HG03432 (cell line): ENCODE results near the gene LGMN.
"Not testable (repeated sequence)": the region's sequence is repeated elsewhere in the genome, so short reads cannot be mapped to it uniquely, and the experiment has no call there.

Experiments
- ATAC-seq: cut with Tn5 transposase; IDR thresholded peaks from one replicate; pipeline ENCODE4 v1.9.1; 2021; ENCODE audit warnings: mild to moderate bottlenecking, moderate library complexity; ENCODE audit not compliant: unreplicated experiment

The LGMN gene

DNA sequence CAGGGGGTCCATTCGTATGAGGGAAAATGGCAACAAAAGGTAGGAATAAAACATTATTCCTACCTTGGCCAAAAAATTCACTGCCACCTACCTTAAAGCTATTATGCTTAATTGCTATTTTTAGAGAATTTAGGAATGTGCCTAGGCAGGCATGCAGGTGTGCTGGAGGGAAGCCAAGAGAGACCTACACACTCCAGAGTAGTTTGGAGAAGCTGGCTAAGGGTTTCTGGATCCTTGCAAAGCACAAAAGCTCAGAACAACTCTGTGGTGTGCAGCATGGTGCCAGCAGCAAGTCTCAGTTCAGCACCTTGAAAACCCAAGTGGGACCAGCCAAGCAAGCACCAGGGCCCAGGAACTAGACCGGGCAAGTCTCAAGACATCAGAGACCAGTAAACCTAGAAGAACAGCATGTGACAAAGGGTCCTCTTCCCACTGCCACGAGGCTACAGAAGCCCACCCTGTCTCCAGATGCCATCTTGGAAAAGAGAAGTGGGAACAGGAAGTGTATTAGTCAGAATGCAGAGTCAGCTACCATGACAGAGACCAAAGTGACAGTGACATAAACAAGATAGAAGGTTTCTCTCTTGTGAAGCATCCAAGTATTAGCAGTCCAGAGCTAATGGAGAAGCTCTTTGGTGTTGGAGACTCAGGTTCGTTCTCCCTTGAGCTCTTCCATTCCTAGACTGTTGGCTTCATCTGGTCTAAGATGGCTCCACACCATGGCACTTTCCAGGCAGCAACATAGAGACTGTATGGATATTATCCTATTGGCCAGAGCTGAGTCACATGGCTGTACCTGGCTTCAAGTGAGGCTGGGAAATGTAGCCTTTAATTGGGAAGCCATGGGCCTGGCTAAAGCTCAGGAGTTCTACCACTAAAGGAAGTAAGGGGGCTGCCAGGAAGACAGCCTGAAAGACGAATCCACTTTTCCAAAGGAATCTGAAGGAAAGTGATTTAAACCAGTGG is 15.5 kb upstream of the LGMN start:
- not testable (repeated sequence) for ATAC-seq

DNA sequence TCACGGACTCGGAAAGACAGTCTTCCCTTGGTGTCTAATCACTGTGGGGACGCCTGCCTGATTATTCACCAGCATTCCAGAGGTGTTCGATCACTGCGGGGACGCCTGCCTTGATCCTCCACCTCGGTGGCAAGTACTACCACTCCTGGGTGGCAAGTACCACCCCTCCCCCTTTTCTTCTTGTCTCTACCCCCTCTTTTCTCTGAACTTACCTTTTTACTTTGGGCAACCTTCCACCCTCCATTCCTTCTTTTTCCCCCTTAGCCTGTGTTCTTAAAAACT is 12.0 kb upstream of the LGMN start:
- no peak for ATAC-seq

DNA sequence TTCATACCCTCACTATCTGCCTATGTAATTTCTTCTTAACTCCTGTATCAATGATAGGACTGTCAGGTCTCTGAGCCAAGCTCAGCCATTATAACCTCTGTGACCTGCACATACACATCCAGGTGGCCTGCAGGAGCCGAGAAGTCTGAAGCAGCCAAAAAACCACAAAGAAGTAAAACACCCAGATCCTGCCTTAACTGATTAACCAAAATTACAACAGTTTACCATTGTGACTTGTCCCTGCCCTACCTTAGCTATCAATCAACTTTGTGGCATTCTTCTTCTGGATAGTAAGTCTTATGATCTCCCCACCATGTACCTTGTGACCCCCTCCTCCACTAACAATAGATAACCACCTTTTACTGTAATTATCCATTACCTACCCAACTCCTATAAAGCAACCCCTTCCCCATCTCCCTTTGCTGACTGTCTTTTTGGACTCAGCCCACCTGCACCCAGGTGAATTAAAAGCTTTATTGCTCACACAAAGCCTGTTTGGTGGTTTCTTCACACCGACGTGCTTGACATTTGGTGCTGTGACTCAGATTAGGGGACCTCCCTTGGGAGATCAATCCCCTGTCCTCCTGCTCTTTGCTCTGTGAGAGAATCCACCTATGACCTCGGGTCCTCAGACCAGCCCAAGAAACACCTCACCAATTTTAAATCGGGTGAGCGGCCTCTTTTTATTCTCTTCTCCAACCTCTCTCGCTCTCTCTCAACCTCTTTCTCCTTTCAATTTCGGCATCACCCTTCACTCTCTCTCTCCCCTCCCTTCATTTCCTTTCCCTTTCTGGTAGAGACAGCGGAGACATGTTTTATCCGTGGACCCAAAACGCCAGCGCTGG is 11.5 kb upstream of the LGMN start:
- peak; percentile 65 for ATAC-seq

DNA sequence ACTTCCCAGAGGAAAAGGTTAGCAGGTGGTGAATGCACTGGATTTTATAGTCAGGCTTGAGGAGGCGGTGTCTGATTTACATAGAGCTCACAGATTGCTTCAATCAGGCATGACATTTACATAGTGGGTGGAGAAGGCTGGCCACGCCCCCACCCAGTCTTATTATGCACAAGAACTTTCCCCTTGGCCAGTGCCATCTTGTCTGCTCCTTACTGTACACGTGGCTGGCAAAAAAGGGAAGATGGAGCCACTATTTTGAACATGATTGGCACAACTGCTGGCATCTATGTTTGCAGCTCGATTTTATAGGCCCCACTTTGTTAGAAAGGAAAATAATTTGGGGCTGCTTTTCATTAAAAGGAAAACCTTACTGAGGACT is 10.9 kb upstream of the LGMN start:
- peak; percentile 42 for ATAC-seq

DNA sequence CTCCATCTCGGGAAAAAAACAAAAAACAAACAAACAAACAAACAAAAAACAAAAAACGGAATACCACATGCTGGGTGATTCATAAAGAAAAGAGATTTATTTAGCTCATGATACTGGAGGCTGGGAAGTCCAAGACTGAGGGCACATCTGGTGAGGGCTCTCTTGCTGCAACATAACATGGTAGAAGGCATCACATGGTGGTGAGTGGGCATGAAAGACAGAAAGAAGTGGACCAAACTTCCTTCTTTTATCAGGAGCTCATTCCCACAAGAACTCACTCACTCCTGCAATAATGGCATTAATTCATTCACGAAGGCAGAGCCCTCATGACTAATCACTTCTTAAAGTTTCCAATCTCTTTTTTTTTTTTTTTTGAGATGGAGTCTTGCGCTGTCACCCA is 8.0 kb upstream of the LGMN start:
- ATAC-seq, result no peak

DNA sequence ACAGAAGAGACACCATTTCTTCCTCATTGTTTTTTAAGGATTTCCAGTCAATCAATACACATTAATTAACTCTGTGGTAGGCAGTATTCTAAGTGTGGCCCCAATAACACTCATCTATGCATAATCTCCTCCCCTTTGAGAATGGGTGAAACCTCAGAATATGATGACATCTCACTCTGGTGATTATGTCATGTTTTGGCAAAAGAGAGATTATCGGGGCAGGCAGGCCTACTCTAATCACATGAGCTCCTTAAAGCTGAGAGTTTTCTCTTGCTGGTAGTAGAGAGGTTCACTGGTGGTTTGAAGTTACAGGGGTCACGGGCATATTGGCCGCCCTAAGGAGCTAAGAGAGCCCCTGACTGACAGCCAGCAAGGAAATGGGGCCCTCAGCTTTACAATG is 7.1 kb upstream of the LGMN start:
- ATAC-seq, result no peak

DNA sequence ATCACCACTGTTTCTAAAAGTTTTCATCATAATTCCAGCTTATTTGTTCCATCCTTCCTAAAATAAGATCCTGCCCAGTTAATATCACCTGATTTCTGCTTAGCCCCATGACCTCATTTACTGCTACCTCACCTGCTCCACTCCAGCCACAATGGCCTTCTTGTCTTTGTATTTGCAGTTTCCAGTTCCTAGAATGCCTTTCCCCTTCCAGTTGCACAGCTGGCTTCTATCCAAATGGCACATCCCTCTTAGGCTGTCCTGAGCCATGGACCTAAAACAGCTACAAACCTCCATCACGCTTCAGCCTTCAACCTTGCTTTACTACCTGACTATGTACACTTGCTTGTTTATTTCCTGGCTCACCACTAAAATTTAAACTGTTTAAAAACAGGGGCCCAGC is 6.5 kb upstream of the LGMN start:
- no peak for ATAC-seq

DNA sequence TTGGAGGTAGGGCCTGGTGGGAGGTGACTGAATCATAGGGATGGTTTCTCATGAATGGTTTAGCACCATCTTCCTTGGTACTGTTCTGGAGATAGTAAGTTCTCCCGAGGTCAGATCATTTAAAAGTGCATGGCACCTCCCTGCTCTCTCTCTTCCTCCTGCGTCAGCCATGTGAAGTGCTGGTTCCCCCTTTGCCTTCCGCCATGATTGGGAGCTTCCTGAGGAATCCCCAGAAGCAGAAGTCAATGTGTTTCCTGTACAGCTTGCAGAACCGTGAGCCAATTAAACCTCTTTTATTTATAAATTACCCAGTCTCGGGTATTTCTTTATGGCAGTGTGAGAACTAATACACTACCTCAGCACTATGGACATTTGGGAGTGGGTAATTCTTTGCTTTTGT is 4.8 kb upstream of the LGMN start:
- no peak for ATAC-seq

DNA sequence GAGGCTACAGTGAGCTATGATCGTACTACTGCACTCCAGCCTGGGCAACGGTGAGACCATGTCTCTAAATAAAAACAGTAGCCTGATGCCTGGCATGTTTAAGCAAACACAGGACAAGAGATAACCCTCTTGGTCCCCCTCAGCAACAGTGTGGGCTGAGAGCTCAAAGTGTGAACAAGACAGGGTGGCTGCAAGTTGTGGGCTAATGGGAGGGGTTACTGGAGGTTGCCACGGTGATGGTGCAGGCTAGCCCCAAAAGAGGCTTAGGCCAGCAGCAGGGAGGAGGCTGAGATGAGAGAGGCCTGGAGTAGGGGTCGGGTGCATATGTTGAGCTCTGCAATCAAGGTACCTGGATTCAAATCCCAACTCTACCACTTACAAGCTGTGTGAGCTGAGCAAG is 3.4 kb upstream of the LGMN start:
- no peak for ATAC-seq

DNA sequence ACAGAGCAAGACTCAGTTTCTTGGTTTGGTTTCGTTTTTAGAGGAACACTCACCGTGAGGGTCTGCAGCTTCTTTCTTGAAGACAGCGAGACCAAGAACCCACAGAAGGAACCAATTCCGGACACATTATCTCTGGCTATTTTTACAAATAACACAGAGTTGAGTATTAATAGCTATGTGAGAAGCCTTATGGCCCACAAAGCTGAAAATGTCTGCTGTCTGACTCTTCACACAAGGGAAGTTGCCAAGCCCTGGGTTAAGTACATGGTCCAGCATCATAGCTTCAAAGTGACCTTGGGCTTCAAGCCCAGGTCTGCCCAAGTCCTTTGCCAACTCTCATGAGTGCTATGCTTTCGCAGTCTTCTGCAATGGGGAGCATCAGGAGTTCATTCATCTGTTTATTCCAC is 2.6 kb upstream of the LGMN start:
- ATAC-seq, result peak; percentile 27

DNA sequence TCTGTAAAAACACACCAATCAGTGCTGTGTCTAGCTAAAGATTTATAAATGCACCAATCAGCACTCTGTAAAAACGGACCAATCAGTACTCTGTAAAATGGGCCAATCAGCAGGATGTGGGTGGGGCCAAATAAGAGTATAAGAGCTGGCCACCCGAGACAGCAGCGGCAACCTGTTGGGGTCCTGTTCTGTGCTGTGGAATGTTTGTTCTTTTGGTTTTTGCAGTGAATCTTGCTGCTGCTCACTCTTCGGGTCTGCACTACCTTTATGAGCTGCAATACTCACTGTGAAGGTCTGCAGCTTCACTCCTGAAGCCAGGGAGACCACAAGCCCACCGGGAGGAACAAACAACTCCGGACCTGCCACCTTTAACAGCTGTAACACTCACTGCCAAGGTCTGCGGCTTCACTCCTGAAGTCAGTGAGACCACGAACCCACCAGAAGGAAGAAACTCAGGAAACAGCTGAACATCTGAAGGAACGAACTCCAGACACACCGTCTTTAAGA is 1.8 kb upstream of the LGMN start:
- not testable (repeated sequence) for ATAC-seq

DNA sequence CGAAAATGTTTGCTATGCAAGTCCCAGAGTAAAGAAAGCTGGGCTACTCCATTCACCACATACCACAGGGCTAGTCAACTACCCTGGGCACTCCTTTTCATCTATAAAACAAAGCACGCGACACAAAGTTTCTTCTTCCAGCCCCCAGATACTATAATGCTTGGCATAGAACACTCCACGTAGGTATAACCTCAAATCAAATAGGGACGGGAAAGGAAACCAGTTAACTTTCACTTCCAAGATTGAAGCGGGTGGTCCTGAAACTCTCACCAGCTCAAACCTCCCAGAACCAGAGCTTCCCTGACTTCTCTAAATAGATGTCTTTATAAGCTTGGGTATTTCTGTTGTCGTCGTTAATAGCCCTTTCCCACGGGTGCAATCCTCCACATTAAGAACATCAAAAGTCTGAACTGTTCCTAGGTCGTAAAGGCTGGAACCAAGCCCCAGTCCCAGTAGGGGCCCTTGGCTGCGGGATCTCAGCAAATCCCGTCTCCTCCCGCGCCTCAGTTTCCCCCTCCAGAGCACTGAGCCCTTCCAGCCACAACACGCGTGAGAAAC is 647 bp downstream of the LGMN start:
- ATAC-seq, result peak; percentile 11

DNA sequence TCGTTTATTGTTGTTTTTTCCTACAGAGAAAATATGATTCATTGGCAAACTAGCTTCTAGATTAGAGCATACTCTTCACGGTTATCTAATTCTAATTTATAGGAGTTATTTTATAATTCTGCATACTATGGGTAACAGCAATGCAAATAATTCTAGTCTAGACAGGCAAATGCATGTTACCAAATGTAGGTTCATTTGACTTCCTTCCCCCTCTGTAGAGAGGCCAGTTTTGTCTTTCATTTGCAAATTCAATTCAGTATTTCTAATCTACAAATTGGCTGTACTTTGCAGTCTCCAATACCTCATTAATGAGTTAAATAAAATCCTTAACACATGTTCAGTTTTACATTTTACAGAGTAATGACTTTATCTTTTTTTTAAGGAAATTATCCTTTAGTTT is 4.2 kb downstream of the LGMN start:
- ATAC-seq, result no peak

DNA sequence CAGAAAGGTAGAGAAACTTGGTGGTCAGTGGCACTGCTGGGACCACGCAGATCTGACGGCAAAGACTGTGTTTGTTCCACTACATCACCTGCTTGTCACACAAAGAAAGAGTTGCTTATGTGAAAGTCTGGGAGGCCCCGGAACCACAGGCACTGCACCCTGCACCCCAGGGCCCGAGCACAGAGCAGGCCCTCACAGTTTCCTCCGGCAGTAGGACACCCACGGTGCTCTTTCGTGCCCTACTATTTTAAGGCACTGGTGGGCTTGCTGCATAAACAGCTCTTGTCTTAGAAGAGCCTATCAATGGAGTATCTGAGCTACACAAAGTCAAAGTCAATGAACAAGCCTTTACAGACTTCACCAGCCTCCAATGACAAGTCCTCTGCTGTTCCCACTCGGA is 8.0 kb downstream of the LGMN start:
- ATAC-seq, result no peak

DNA sequence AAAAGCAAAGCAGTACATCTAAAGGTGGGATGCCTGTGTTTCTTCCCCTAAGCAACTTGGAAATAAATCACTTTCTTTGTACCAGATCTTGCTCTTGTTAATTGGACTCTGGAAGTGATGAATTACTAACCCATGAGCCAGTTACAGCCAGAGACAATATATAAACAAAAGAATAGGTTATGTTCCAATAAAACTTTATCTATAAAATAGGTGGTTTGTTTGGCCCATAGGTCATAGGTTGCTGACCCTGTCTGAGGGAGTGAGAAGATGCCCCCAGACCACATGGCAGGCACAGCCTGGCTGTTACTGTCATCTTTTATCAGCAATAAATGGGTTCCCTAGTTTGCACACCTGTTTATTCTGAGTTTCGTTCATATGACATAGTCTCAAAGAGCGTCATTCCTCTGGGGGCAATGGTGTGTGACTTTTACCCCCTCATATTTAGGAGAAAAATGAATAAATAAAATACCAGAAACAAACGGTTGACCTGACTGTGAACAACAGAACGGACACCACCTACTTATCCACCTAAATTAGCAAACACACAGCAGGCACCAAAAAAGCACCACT is 10.7 kb downstream of the LGMN start:
- ATAC-seq, result no peak

DNA sequence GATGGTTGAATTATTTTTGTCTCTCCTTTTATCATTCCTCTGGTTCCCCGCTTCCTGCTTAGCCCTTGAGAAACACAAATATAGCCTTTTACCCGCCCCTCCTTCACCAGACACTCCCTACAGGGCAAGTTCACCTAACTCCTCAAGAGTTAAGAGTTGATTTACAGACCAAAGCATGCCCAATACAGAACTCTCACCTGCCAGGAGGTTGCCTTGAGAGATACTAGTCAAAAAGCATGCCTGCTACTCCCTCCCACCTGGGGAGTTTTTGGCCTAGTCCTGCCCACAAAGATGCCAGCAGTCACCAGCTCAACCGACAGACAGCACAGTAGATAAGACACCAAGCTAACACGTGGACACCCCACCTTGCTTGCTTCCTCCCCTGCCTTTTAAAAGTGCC is 11.2 kb downstream of the LGMN start:
- ATAC-seq, result no peak

DNA sequence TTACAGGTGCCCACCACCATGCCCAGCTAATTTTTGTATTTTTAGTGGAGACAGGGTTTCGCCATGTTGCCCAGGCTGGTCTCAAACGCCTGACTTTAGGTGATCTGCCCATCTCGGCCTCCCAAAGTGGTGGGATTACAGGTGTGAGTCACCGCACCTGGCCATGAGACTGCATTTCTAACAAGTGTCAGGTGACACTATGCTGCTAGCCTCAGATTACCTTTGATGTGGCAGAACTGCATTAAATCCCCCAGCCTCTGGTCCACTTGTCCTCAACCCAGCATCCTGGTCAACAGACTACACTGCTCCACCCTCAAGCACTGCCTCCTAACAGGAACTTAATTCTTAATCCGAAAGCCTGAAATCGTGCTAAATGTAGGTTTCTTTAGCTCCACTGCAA is 13.1 kb downstream of the LGMN start:
- no peak for ATAC-seq

DNA sequence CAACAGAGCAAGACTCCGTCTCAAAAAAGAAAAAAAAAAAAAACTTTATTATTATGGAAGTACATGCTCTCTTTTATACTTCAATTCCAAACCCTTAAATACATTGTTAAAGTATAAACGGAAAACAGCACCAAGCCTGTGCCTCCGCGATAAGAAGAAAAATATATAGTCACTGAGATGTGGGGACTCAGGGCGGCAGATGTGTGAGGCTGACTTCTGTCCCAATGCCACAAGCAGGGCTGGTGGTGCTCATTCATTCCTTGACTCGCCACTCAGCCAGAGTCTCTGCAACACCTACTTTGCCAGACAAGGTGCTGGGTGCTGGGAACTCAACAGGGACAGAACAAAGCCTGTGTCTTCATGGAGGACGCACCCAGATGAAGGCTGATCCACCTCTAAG is 13.8 kb downstream of the LGMN start:
- no peak for ATAC-seq

DNA sequence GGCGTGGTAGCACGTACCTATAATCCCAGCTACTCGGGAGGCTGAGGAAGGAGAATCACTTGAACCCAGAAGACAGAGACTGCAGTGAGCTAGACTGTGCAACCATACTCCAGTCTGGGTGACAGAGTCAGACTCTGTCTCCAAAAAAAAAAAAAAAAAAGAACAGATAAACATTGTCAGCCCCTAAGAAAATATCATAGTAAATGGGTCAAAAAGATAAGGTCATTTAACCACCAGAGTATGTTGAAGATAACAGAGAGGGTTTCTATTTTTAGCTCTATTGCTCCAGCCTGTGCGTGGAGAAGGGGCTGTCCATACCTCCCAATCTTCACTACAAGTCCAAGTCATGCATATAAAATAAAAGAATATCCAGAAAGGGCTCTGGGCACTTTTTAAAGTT is 15.4 kb downstream of the LGMN start:
- no peak for ATAC-seq

DNA sequence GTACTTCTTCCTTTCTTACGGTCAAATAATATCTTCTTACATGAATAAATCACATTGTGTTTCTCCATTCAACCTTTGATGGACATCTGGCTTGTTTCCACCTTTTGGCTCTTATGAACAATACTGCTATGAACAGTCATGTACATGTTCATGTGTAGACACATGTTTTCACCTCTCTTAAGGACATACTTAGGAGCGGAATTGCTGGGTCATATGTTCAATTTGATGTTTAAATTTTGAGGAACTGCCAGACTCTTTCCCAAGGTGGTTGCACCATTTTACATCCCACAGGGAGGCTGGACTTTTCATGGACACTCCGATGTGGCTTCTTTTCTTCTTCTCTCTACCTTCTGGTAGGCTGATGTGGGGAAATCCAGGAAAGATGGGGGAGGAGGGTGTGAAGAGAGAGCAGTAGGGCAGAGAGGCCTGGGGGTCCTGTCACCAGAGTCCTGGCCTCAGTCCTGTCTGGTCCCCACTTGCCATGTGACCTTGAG is 16.8 kb downstream of the LGMN start:
- no peak for ATAC-seq

DNA sequence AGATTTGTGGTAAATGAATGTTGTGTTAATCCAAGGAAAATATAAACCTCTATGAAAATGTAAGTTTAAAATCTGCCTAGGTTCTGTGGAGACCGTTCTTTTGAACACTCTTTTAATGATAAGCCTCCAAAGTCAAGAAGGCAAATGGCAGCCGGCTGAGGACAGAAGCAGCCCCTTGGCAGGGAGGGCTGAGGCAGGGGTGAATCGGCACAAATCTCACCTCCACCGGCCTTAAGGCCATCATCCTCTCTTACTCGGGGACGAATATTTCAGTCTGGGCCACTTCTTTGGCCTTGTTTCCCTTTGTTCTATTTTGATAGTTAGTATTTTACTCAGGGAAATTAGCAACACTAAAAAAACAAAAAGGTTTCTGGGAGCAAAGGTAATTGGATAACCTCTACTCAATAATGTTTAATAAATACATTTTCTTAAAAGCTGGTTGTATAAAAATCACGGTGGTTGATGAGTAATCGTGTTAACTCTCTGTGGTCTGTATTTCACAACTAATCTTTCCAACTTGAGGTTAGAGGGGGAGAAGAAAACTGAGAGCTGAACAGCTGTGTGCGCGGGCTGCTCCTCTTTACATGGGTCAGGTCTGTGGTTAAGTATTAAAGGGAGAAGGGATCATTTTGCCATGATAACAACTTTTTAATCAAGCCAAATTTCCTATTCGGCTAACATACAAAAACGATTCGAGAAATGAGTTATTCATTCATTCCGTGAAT is 18.6 kb downstream of the LGMN start:
- ATAC-seq, result peak; percentile 82
